Measurements from ENCODE around the gene AFDN. TPM values are rescaled to one million over a fixed set of nuclear protein-coding genes. Genes with fewer than 3 reads are reported as not detected.

AFDN gene
- polyA plus RNA-seq, 1 of the 3 experiments (the other 2 are of a cell fraction), result 25.1 TPM

- CTCF ChIA-PET, result interaction anchor here (1.3 kb wide), 1 partner anchor 16 kb away, joined by 3 read pairs; no protein-coding TSS in a partner anchor
Measured at GRCh38 chr6:167952512-167952859, 125.8 kb downstream of the AFDN start.

More at GRCh38 chr6:167952512-167952859, 125.8 kb downstream of the AFDN start:
- WGBS (ENCODE audit: low lambda C conversion rate), result 86% methylated on average over 1 of the region's 1 CpG
- Histone ChIP-seq H2AFZ (ENCODE audit: low read depth) (no peak overlapping the region), H3K79me2 (ENCODE audit: insufficient read depth) (no peaks in the 10 kb centered on the region), H3K4me1 (ENCODE audit: control insufficient read depth in 1 of 2, insufficient read depth in 2 of 2, low read depth in 1 of 2, low read length in 1 of 2) (peaks cover 0 to 8% of the 10 kb centered on the region in 2 experiments; a peak in 2 of 4 replicates), H3F3A (replicated peaks; ENCODE audit: insufficient read depth) (peaks cover 4% of the 10 kb centered on the region), H3K9me2 (no peaks in the 10 kb centered on the region), H3K36me3 (replicated peaks in 1 of 2; ENCODE audit: control insufficient read depth in 1 of 2, insufficient read depth in 2 of 2, low read length in 1 of 2) (peaks cover 20 to 59% of the 10 kb centered on the region in 2 experiments), H3K27me3 (ENCODE audit: insufficient read depth) (no peaks in the 10 kb centered on the region), H3K9ac (no peak overlapping the region), H3K4me3 (ENCODE audit: low read depth in 2 of 2, low read length in 1 of 2) (no peak overlapping the region), H3K4me2 (no peak overlapping the region), H3K27ac (ENCODE audit: low read depth in 2 of 2, low read length in 1 of 2) (no peak overlapping the region), H4K20me1 (ENCODE audit: insufficient read depth) (no peaks in the 10 kb centered on the region), H3K9me3 (no peaks in the 10 kb centered on the region)
- no peak for TF ChIP-seq IRF3 (IDR thresholded peaks at IDR 0.05; ENCODE audit: low read depth, low read length)
- no peak for TF ChIP-seq CTCF (IDR thresholded peaks at IDR 0.05)
- no peak for TF ChIP-seq ELF1 (IDR thresholded peaks at IDR 0.05)
- TF ChIP-seq RFX5 (IDR thresholded peaks at IDR 0.05; ENCODE audit: low read length), result no peak
- TF ChIP-seq YY1 (IDR thresholded peaks at IDR 0.05; ENCODE audit: low read depth), result no peak
- no peak for TF ChIP-seq CHD2 (IDR thresholded peaks at IDR 0.05; ENCODE audit: low read length, partially characterized antibody)
- no peak for TF ChIP-seq SIN3A (IDR thresholded peaks at IDR 0.05; ENCODE audit: borderline replicate concordance, low read depth, low read length)
- TF ChIP-seq PBX3 (IDR thresholded peaks at IDR 0.05), result no peak
- TF ChIP-seq RXRA (IDR thresholded peaks at IDR 0.05; ENCODE audit: borderline replicate concordance, low read depth), result no peak
- TF ChIP-seq USF1 (IDR thresholded peaks at IDR 0.05; ENCODE audit: borderline replicate concordance, low read depth), result no peak
- no peak for TF ChIP-seq TEAD4 (IDR thresholded peaks at IDR 0.05; ENCODE audit: borderline replicate concordance, insufficient read depth)
- POLR2A ChIA-PET, result no interaction called here
- no peak for DNase-seq
